NOMO-1 treated with DMSO at 0.1 percent for 48 hours (cell line): ENCODE measurements around the gene APOO.

Experiments used
- DNase-seq: peaks from one replicate; lab custom pipeline; 2025; ENCODE audit not compliant: unreplicated experiment; lab: John Stamatoyannopoulos, UW

The APOO gene

DNA sequence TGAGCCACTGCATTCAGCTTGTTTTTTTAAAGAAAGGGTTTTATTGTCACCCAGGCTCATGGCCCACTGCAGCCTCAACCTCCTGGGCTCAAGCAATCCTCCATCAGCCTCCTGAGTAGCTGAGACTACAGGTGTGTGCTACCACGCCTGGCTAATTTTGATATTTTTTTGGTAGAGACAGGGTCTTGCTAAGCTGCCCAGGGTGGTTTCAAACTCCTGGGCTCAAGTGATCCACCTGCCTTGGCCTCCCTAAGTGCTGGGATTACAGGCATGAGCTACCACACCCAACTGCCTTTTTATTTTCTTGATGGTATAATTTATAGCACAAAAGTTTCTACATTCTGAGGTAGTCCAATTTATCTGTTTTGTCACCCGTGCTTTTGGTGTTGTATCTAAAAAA lies 85.9 kb downstream of the APOO start:
- DNase-seq = no peak

DNA sequence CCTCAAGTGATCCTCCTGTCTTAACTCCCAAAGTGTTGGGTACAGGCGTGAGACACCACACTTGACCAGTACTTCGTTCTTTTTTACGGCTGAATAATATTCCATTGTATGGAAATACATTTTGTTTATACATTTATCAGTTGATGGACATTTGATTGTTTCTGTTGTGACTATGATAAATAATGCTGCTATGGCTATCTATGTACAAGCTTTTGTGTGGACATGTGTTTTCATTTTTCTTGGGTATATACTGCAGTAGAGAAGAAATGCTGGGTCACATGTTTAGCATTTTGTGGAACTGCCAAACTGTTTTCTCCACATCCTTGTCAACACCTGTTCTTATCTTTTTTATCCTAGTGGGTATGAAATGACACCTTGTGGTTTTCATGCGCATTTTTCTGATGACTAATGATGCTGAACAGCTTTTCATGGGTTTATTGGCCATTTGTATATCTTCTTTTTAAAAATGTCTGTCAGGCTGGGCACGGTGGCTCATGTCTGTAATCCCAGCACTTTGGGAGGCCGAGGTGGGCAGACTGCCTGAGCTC lies 87.4 kb downstream of the APOO start:
- DNase-seq = no peak

DNA sequence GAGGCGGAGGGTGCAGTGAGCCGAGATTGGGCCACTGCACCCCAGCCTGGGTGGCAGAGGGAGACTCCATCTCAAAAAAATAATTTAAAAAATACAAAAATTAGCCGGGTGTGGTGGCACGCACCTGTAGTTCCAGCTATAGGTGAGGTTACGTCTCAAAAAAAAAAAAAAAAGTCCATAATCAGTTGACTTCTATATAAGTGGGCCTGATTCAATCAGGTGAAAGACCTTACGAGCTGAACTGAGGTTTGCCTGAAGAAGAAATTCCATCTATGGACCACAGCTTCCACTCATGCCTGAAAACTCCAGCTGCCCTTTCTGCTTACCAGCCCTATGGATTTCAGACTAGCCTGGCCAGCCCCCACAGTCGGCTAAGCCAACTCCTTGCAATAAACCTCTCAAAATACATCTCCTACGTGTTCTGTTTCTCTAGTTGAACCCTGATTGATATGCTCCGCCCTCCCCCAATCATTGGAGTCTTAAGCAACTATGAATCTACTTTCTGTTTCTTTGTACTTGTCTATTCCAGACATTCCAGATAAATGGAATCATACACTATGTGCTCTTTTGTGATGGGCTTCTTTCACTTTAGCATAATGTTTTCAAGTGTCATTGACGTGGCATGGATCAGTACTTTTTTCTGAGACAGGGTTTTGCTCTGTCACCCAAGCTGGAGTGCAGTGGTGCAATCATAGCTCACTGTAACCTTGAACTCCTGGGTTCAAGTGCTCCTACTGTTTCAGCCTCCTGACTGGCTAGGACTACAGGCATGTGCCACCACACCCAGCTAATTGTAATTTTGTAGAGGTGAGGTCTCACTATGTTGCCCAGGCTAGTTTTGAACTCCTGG lies 88.1 kb downstream of the APOO start:
- no peak for DNase-seq

DNA sequence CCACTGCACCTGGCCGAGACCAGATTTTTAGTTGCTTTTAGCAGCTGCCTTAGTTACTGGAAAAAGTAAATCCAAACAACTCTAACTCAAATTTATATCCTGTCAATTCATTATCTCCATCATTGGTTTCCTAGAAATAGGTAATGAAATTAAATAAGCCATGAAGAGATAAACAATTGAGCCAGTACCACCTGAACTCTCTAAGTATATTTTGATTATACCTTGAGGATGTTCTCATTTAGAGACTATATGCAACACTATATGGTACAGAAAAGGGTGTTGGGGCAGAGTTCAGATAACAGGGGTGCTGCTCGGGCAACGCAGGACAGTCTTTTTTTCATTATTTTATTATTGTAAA lies 89.8 kb downstream of the APOO start:
- no peak for DNase-seq

DNA sequence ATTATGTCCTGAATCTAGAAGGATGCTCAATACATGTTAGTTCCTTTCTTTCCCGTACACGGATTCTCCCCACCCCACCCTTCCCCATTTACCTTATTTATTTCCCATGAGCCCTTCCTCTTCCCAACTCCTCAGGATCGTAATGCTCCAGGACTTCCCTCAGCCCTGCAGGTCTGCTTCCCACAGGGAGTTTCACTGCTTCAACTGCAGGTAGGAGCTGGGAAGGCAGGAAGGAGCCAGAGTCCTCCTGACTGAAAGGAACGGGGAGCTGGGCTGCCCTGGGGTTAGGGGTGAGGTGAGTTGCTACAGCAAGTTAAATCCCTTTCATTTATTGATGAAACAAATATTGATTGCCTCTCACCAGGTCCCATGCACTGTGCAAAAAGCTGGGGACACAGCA lies 91.6 kb downstream of the APOO start:
- no peak for DNase-seq

DNA sequence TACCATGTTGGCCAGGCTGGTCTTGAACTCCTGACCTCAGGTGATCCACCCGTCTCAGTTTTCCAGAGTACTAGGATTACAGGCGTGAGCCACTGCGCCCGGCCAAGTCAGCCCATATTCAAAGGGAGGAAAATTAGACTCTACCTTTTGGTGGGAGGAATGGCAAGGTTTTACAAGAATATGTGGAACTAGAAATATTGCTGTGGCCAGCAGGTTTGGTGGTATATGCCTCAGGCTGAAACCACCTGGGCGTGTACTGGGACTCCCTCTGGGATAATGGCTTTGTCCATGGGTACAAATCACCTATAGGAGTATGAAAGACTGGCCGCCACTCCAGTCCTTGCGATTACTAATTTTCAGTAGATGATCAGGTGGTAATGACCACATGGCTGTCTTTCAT lies 92.4 kb downstream of the APOO start:
- no peak for DNase-seq

DNA sequence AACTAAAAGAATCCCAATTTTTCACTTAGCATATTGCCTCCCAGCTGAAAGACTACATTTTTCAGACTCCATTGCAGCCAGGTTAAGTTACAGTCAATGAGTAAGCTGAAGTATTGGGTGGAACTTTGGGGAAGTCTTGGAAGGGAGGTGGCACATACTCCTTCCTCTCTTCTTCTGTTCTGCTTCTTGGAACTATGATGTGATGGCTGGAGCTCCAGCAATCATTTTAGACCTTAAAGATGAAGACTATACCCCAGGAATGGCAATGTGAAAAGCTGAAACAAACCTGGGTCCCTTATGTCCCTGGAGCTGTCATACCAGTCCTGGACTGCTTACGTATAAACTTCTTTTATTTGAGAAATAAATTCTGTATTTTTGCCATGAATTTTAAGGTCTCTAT lies 93.9 kb downstream of the APOO start:
- no peak for DNase-seq

DNA sequence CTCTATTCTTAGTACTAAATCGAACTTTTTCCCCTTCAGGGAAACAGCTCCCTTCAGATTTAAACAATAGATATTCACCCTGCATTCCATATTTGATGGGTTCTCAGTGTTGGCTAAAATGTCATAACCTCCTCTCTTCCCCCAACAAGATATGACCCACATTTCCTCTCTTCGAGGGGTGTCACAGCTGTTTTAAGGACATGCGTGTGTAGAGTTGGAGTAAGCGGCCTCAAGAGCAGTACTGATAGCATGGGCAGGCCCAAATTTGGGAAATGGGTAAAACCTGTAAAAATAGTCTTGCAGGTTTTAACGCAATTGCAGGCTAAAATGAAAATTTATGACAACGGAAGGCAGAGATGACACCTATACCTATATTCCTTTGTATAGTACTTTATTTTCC lies 96.1 kb downstream of the APOO start:
- DNase-seq = peak; percentile 25

DNA sequence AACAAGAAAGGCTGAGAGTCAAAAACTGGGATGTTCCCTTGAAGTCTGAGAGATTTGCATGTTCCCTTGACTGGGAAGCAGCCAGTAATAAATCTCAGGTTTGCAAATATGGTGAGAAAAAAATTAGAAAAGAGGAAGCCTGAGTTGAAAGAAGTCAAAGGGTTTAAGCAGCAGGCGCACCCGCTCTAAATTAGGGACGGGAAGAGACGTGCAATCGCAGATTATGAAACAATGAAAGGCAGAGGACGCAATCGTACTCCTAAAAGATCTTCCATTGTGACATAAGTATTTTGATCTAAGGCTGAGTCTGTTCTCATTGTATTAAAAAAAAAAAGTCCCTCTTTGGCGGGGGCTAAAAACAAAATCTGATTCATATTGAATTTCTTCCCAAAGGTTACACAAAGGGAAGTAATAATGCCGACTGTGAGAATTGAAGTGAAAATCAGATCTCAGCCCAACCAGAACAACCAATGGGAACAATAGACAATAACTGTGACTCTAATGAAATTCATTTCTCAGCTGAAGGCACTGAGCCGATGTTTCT lies 96.6 kb downstream of the APOO start:
- peak; percentile 98 for DNase-seq

DNA sequence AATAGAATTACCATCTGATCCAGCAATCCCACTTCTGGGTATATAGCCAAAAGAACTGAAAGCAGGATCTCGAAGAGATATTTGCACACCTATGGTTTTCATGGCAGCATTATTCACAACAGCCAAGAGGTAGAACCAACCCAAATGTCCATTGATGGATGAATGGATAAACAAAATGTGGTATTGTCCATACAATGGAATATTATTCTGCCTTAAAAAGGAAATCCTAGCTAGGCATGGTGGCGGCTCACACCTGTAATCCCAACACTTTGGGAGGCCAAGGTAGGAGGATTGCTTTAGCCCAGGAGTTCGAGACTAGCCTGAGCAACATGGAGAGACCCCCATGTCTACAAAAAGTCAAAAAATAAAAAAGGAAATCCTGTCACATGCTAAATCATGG lies 97.5 kb downstream of the APOO start:
- DNase-seq = no peak

DNA sequence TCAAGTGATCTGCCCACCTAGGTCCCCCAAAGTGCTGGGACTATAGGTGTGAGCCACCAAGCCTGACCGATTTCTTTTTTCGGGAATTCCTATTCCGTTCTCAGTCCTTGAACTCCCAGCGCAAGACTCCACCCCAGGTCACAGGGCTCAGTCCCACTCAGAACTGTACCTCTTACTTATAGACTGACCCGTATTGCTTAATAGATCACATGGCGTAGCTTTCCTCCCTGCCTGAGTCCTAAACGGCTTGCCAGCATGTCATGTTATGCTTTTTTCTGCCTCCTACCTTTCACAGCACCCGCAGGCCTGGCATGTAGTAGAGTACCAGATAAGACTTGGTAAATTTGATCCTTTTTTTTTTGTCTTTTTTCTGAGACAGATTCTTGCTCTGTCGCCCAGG lies 102.3 kb downstream of the APOO start:
- no peak for DNase-seq

DNA sequence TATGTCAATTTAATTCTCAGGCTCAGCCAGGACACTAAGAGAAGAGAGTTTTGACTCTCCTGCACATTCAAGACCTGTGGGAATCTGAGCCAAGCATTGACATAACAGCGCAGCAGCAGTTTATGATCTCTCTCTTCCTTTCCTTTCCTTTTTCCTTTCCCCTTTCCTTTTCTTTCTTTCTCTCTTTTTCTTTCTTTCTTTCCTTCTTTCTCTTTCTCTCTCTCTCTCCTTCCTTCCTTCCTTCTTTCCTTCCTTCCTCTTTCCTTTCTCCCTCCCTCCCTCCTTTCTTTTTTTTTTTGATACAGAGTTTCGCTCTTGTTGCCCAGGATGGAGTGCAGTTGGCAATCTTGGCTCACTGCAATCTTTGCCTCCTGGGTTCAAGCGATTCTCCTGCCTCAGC lies 103.2 kb downstream of the APOO start:
- no peak for DNase-seq

DNA sequence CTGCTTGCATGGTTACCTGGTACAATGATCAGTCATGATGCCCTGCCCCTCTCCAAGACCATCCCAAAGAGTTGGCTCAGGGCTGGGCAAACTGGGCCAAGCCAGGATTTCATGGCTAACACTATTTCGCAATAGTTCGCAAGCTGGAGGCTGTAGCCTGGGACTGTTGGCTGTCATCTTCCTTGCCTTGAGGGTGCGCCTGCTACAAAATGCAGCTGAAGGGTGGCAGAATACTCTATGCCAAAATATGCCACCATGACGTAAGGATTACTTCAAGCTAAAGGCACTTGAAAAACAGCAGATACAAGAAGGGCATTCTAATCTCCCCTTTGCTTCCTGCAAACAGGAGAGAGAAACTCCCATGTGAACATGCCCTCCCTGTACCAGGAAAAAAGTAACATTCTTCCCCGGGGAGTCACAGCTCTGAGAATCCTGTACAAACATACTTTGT lies 103.8 kb downstream of the APOO start:
- no peak for DNase-seq

DNA sequence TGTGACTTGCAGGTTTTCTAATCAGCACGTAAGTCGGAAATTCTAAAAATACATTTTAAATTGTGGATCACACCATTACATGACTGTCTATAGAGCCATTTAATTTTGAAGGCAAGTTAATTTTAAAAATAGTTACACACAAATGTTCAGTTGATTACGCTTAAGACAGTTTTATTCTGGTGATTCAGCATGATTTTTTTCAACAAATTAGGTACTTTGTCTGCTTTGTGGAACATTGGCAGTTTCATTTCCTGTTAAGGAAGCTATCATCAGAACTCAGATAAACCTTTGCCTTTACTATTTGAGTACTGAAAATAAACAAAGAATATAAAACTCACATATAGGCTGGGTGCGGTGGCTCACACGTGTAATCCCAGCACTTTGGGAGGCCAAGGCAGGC lies 105.3 kb downstream of the APOO start:
- DNase-seq = peak; percentile 78

DNA sequence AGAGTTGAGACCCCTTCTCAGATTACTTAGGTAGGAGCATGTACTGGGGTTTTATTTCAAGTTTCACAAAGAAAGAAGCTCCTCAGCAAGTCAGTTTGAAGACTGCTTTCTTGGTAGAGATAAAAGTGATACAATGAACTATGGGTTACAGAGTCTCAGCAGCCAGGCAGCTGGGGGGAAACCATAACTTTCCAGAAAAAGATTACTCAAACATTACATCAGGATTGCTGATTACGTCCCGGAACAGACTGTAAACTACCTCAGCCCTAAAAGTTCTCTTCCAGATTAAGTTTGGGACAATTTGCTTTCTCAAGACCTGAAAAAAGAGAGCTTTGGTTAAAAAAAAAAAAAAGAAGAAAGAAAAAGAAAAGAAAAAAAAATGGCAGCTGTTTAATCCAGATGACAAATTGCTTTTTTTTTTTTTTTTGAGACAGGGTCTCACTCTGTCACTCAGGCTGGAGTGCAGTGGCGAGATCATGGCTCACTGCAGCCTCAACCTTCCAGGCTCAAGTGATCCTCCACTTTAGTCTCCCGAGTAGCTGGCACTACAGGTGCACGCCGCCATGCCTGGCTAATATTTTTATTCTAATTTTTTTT lies 108.2 kb downstream of the APOO start:
- DNase-seq = no peak

DNA sequence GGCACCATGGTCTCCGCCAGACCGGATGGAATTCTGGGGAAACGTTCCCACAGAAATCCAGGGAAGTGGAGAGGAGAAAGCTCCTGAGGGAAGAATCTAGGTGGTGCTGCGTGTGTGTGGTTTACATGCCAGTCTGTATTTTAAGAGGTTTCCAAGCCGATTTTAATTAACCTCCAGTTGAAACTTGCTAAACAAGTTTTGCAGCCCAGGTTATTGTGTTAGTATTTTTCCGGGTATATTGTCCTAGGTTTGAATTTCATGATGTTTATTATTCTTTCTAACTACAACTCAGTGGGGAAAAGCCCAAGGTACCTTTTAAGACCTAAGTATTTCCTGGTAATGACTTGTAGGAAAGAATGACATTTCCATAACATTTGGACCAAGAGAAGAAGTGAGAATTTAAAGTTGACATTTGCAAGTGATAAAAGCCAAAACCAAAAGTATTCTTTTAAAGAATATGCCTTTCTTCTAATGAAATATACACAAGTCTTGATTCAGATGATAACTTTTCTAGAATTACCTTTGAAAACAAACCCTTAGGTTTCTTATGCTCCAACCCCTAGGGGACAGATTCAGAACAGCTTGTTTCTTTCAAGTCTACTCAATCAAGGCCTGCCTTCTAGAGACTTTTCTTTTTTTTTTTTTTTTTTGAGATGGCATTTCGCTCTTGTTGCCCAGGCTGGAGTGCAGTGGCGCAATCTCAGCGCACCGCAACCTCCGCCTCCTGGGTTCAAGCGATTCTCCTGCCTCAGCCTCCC lies 110.2 kb downstream of the APOO start:
- no peak for DNase-seq

DNA sequence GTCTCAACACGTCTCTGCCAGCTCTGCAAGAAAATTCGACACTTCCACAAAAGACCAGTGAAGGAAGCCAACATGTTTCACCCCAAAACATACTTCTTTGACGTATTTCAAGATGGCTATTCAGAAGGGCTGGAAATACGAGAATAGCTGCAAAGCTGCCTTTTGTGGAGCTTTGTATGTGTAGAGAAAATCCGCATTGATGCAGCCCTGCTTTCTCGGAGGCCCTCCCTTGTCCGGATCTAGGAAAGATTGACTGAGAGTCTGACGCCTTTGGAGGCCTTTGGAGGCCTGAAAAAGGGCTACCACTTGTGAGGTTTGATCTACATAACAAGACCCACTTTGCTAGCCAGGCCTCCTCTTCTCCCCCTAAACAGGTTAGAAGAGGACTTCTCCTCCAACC lies 112.5 kb downstream of the APOO start:
- no peak for DNase-seq

DNA sequence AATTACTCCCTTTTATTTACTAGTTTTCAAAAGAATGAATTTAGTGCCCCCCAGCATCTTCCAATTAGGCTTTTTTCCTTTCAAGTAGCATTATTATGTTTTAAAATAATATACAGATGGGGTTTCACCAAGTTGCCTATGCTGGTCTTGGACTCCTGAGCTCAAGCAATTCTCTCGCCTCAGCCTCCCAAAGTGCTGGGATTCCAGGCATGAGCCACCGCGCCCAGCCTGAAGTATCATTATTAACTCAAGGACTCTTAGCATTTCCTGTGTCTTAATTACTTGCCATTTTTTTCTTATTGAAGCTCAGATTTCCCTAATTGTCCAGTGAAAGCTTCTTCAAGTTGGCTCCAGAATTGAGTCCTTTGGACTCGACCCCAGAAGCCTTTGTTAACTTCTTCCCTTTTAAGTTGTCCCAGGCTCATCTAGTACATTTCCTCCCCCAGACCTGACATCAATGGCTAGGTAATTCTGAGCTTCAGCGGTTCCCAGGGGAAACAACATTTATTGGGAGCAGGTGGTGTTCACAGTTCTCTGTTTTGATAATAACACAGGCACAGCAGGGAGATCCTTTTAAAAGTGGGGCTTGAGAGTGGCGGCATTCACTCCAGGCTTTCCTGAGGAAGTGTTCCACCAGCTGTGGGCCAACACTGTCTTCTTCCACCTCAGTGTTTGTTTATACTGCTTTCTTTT lies 114.7 kb downstream of the APOO start:
- no peak for DNase-seq

DNA sequence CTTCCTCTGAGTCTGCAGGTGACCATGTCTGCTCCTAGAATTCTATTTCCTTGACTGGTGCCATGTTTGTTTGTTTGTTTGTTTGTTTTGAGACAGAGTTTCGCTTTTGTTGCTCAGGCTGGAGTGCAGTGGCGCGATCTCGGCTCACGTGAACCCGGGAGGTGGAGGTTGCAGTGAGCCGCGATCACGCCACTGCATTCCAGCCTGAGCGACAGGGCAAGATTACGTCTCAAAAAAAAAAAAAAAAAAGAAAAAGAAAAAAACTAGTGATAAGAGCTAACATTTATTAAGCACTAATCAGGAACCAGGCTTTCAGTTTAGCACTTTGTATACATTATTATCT lies 117.6 kb downstream of the APOO start:
- DNase-seq = no peak

DNA sequence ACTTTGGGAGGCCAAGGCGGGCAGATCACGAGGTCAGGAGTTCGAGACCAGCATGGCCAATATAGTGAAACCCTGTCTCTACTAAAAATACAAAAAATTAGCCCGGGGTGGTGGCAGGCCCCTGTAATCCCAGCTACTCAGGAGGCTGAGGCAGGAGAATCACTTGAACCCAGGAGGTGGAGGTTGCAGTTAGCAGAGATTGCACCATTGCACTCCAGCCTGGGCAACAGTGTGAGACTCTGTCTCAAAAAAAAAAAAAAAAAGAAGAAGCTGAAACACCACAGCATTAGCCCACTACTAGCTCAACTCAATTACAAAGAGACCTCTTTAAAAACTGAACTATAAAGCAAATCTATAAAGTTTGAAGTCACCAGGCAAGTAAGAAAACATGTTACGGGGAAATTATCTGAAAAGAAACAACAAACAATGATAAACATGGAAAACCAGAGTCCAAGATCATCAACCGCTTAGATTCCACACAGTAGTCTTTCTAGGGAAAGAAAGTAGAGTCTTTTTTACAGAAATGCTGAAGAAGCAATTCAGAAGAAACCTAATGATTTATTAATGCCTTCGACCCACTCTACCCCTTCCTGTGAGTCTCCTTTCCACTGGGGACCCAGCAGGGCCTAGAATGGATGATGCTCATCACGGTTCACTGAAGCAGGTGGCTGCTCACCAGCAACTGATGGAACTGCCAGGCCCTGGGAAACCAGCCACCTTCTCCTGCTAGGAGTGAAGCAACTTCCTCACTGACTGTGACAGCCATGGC lies 118.2 kb downstream of the APOO start:
- DNase-seq = no peak
